ENCODE data around the gene HES7. TPM values are rescaled to one million over a fixed set of nuclear protein-coding genes. Genes with fewer than 3 reads are reported as not detected.
"Not testable (repeated sequence)": the region's sequence is repeated elsewhere in the genome, so short reads cannot be mapped to it uniquely, and the experiment has no call there.

HES7 gene
- total RNA-seq, 1 experiment from 2014 or later = 0.61 TPM

DNA sequence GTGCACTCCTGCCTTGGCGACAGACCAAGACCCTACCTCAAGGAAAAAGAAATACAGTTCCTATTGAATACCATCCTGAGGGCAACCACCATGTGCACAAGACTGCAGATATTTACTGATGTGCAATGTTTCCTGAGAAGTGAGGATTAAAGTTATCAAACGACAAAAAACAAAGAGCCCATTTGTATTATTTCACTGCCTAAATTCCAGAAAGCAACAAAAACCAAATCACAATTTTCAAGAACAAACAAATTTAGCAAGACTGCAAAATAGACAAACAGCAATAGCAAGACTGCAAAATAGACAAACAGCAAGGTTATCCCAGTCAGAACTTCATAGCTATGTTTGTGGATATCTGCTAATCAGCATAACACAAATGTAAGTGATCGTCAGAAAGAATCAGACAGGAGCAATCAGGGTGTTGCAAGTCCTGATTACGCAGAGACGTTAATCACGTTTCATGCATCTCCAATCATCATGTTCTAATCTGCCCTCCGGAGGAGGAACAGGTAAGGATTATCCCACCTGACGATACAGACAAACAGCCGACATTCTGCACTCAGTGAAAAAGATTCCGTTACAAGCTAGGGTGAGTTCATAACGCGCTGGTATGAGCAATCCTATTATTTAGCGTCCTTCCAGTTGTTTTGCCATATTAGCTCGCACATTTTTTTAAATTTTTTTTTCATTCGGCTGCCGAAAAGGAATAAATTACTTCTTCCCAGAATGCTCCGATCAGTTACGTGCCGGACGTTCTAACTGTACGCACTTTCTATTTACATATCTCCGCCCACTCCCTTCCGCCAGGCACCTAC is 49.4 kb upstream of the HES7 start (continued):
- TF ChIP-seq, protein P1, sequence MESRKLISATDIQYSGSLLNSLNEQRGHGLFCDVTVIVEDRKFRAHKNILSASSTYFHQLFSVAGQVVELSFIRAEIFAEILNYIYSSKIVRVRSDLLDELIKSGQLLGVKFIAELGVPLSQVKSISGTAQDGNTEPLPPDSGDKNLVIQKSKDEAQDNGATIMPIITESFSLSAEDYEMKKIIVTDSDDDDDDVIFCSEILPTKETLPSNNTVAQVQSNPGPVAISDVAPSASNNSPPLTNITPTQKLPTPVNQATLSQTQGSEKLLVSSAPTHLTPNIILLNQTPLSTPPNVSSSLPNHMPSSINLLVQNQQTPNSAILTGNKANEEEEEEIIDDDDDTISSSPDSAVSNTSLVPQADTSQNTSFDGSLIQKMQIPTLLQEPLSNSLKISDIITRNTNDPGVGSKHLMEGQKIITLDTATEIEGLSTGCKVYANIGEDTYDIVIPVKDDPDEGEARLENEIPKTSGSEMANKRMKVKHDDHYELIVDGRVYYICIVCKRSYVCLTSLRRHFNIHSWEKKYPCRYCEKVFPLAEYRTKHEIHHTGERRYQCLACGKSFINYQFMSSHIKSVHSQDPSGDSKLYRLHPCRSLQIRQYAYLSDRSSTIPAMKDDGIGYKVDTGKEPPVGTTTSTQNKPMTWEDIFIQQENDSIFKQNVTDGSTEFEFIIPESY (IDR thresholded peaks at IDR 0.05; ENCODE audit: extremely low read depth, insufficient replicate concordance, low read length) = peak; percentile 94
- TF ChIP-seq MAX (IDR thresholded peaks at IDR 0.05) (peak; percentile 73), EGR1 (IDR thresholded peaks at IDR 0.05; ENCODE audit: low read depth) (peak; percentile 60)

DNA sequence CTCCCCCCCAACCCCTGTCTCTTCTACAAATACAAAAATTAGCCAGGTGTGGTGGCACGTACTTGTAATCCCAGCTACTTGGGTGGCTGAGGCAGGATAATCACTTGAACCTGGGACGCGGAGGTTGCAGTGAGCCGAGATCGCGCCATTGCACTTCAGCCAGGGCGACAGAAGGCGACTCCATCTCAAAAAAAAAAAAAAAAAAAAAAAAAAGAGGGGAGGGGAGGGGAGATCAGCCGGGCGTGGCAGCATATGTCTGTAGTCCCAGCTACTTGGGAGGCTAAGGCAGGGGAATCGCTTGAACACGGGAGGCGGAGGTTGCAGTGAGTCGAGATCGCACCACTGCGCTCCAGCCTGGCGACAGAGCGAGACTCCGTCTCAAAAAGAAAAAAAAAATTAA is 46.3 kb upstream of the HES7 start:
- H3K79me2 ChIP-seq (ENCODE audit: insufficient read depth, low read length); ATAC-seq; H3K4me3 ChIP-seq (replicated peaks in 1 of 2; ENCODE audit: low read depth in 1 of 2, low read length in 2 of 2); intact Hi-C loops (cut with micrococcal nuclease); H2AFZ ChIP-seq (ENCODE audit: low read depth, low read length, poor library complexity, severe bottlenecking); H3K9ac ChIP-seq (ENCODE audit: low read length); H3K9me3 ChIP-seq (ENCODE audit: control insufficient read depth in 1 of 2, insufficient read depth in 1 of 2, low read depth in 1 of 2, low read length in 2 of 2); H3K36me3 ChIP-seq (ENCODE audit: control insufficient read depth in 1 of 2, insufficient read depth in 2 of 2, low read length in 2 of 2); BruUV-seq (replicated peaks); H3K27me3 ChIP-seq (ENCODE audit: insufficient read depth, low read length); H3K27ac ChIP-seq (ENCODE audit: low read depth, low read length); H3K4me2 ChIP-seq (ENCODE audit: low read length); H3K9me2 ChIP-seq (ENCODE audit: insufficient read depth); H4K20me1 ChIP-seq (ENCODE audit: insufficient read depth); DNase-seq (ENCODE audit: low read depth, low spot score); RAD21 ChIA-PET (ENCODE audit: low non-redundant PET in 1 of 2, low total read pairs in 2 of 2, uncharacterized antibody in 2 of 2, unreplicated experiment in 2 of 2): not testable (repeated sequence)
- peaks cover 13 to 26% of the 10 kb centered on the region in 2 experiments for H3K4me1 ChIP-seq (ENCODE audit: control insufficient read depth in 1 of 2, insufficient read depth in 2 of 2, low read length in 2 of 2)
- POLR2A ChIA-PET = interaction anchor here (4.0 kb wide), 1 partner anchor 17 kb away, joined by 60 read pairs; no protein-coding TSS in a partner anchor
- CTCF ChIA-PET = interaction anchor here (1.6 kb wide), 1 partner anchor 12 kb away, joined by 4 read pairs; no protein-coding TSS in a partner anchor
